Ovary (tissue), 9 donors: Measurements from ENCODE around the gene CAPG. TPM values are rescaled to one million over a fixed set of nuclear protein-coding genes. Genes with fewer than 3 reads are reported as not detected.
A peak's percentile ranks its signal among the peaks of the same experiment; 100 is the strongest.

Source experiments
- DNase-seq, 5 donors: peaks; one replicate each; pipeline ENCODE4 v3.0.0-alpha.2; 2019 to 2020
- H3K27ac ChIP-seq, 2 donors: fragments of 200-600 bp; one replicate each; pipeline versions ENCODE4 v1.5.1 to v1.8.0; 2019 to 2022
- H3K27me3 ChIP-seq: fragments of 200-600 bp; one replicate; pipeline ENCODE4 v1.8.0; 2022
- H3K36me3 ChIP-seq: fragments of 200-600 bp; sonication (generic); one replicate; pipeline ENCODE4 v1.5.1; 2019
- H3K4me1 ChIP-seq: one replicate; pipeline ENCODE4 v1.8.1; 2013; ENCODE audit warnings: mild to moderate bottlenecking, moderate library complexity; ENCODE audit not compliant: insufficient read depth
- H3K4me3 ChIP-seq: fragments of 200-600 bp; sonication (generic); one replicate; pipeline ENCODE4 v1.5.1; 2017
- H3K9me3 ChIP-seq, 2 donors: fragments of 200-600 bp in 1 of 2; sonication (generic) in 1 of 2; one replicate each; pipeline versions ENCODE4 v1.5.1 to v1.8.1; 2013 to 2019; ENCODE audit warnings: mild to moderate bottlenecking in 1 of 2, moderate library complexity in 1 of 2
- CTCF ChIP-seq, 3 donors: fragments of 450-650 bp in 2 of 3; fragments of 200-600 bp in 1 of 3; IDR thresholded peaks; one replicate each; pipeline versions ENCODE4 v1.5.1 to v1.8.0; 2016 to 2022; ENCODE audit warnings: antibody characterized with exemption in 3 of 3, mild to moderate bottlenecking in 1 of 3
- EP300 ChIP-seq: sonication (generic); formaldehyde crosslinking; IDR thresholded peaks from one replicate; pipeline ENCODE4 v1.6.1; 2017; ENCODE audit warnings: antibody characterized with exemption
- POLR2A ChIP-seq: fragments of 450-650 bp; IDR thresholded peaks from one replicate; pipeline ENCODE4 v1.6.1; 2017; ENCODE audit warnings: antibody characterized with exemption, mild to moderate bottlenecking, moderate library complexity
- WGBS, 3 donors: extraction: QIAGEN DNeasy Blood & Tissue Kit in 1 of 3; methylation state at CpG; one replicate each; pipeline versions ENCODE4 v1.1.5 to v1.1.7; 2013 to 2017; 5-methylcytosine and 5-hydroxymethylcytosine counted together
- intact Hi-C, 4 donors: fragments of 100-400 bp; cut with DNase I; formaldehyde crosslinking; loops; one replicate each; pipeline versions ENCODE4 v1.11.0 to v1.15.1; 2022 to 2023
- polyA plus RNA-seq, 2 donors: library from polyadenylated mRNA; stranded (reverse); fragments of 200-250 nt in 1 of 2; fragments of 350-450 nt in 1 of 2; fragmentation: Illumina TruSeq in 1 of 2; extraction: RNeasy Lipid Tissue Mini Kit (QIAGEN cat#74804) in 1 of 2; gene quantifications; one replicate each; pipeline ENCODE4 v1.2.3, GENCODE V29; 2013 to 2014
- total RNA-seq, 7 donors: library from RNA; depleted of rRNA in 2 of 7; stranded (reverse); fragments of >200 nt in 2 of 7; fragmentation: NEBNext Ultra II Directional in 3 of 7; extraction: Animal tissue kit (Norgen Biotek cat#: 25700) in 3 of 7; gene quantifications; one replicate each; pipeline versions ENCODE4 v1.1.0 to v1.2.4, GENCODE V29; 2016 to 2023
- donor health status: DM: no; HTN: no; CAD: no; lungs with moderate emphysema.
- donor health status: DM: no; HTN: no; CAD: no.
- donor health status: Bipolar disorder and iron deficiency.
- donor health status: DM: yes; HTN: yes; CAD: no.
- donor health status: DM: no; HTN: no; CAD: no.
- donor health status: DM: yes; HTN: yes; CAD: no.

Gene CAPG
- total and polyA plus RNA-seq, 9 donors = 6.8 to 97.8 (median 22.8) TPM

- H3K27ac ChIP-seq = no peak overlapping the region
- WGBS, 3 donors = 3% methylated on average over 37 to 44 of the region's 44 CpGs
- peak in 4 of 5 donors; percentile 59 to 74 (median 72) for DNase-seq
- H3K4me1 ChIP-seq = no peaks in the 10 kb centered on the region
- no peaks in the 10 kb centered on the region for H3K27me3 ChIP-seq
- H3K36me3 ChIP-seq = no peaks in the 10 kb centered on the region
- TF ChIP-seq POLR2A (no peak), EP300 (no peak), CTCF (IDR thresholded peaks at IDR 0.05) (peak in 1 of 3 donors; percentile 10)
- H3K9me3 ChIP-seq = no peaks in the 10 kb centered on the region
- H3K4me3 ChIP-seq = peak overlapping the region; percentile 65
- intact Hi-C loops = no loop called here
These were observed 3.6 kb upstream of the CAPG start for GRCh38 chr2:85413592-85414420.

GRCh38 chr2:85411405-85411748 lies 1.2 kb upstream of the CAPG start:
- Histone ChIP-seq H3K27me3 (no peaks in the 10 kb centered on the region), H3K4me1 (no peaks in the 10 kb centered on the region), H3K9me3 (no peaks in the 10 kb centered on the region), H3K36me3 (no peaks in the 10 kb centered on the region), H3K4me3 (no peak overlapping the region), H3K27ac (no peak overlapping the region)
- WGBS, 3 donors = 85 to 88% (median 87%) methylated on average over 5 of the region's 5 CpGs
- TF ChIP-seq EP300 (no peak), POLR2A (no peak), CTCF (IDR thresholded peaks at IDR 0.05) (no peak)
- no peak for DNase-seq
- intact Hi-C loops = no loop called here

GRCh38 chr2:85410584-85411404 lies 628 bp upstream of the CAPG start:
- intact Hi-C loops = no loop called here
- WGBS, 3 donors = 84 to 92% (median 86%) methylated on average over 12 to 13 of the region's 13 CpGs
- H3K36me3 ChIP-seq = no peaks in the 10 kb centered on the region
- H3K4me3 ChIP-seq = no peak overlapping the region
- no peaks in the 10 kb centered on the region for H3K4me1 ChIP-seq
- no peak overlapping the region for H3K27ac ChIP-seq
- no peaks in the 10 kb centered on the region for H3K27me3 ChIP-seq
- TF ChIP-seq EP300 (no peak), CTCF (IDR thresholded peaks at IDR 0.05) (no peak), POLR2A (no peak)
- H3K9me3 ChIP-seq = no peaks in the 10 kb centered on the region
- DNase-seq = no peak

- no peak for DNase-seq
- intact Hi-C loops = no loop called here
These were observed 4.7 kb downstream of the CAPG start for GRCh38 chr2:85405201-85406059.

More at GRCh38 chr2:85405201-85406059, 4.7 kb downstream of the CAPG start:
- no peaks in the 10 kb centered on the region for H3K9me3 ChIP-seq
- no peaks in the 10 kb centered on the region for H3K36me3 ChIP-seq
- H3K27me3 ChIP-seq = no peaks in the 10 kb centered on the region
- TF ChIP-seq CTCF (IDR thresholded peaks at IDR 0.05) = no peak
- no peak for TF ChIP-seq POLR2A
- TF ChIP-seq EP300 = no peak
- H3K4me3 ChIP-seq = no peak overlapping the region
- no peaks in the 10 kb centered on the region for H3K4me1 ChIP-seq
- H3K27ac ChIP-seq = no peak overlapping the region
- 56 to 61% (median 59%) methylated on average over 15 of the region's 15 CpGs for WGBS, 3 donors
